ENCODE measurements around the gene VPS39.

Gene VPS39

GRCh38 chr15:42144841-42145375 lies 63.2 kb downstream of the VPS39 start:
- DNase-seq, result no peak

GRCh38 chr15:42143866-42144625 lies 64.1 kb downstream of the VPS39 start:
- no peak for DNase-seq

- DNase-seq, result no peak
Observed at GRCh38 chr15:42143356-42143755, 64.7 kb downstream of the VPS39 start.

- DNase-seq, result no peak
Observed at GRCh38 chr15:42141795-42142667, 66.1 kb downstream of the VPS39 start.

GRCh38 chr15:42141246-42141645 lies 66.9 kb downstream of the VPS39 start:
- no peak for DNase-seq

GRCh38 chr15:42140383-42141070 lies 67.6 kb downstream of the VPS39 start:
- no peak for DNase-seq

GRCh38 chr15:42139596-42139995 lies 68.5 kb downstream of the VPS39 start:
- no peak for DNase-seq

GRCh38 chr15:42138968-42139386 lies 69.1 kb downstream of the VPS39 start:
- no peak for DNase-seq

- no peak for DNase-seq
Observed at GRCh38 chr15:42138411-42138810, 69.7 kb downstream of the VPS39 start.

GRCh38 chr15:42137461-42138261 lies 70.4 kb downstream of the VPS39 start:
- peak; percentile 2 for DNase-seq

GRCh38 chr15:42136513-42136912 lies 71.6 kb downstream of the VPS39 start:
- DNase-seq, result no peak

- DNase-seq, result no peak
Observed at GRCh38 chr15:42135351-42135750, 72.8 kb downstream of the VPS39 start.

GRCh38 chr15:42134617-42135245 lies 73.4 kb downstream of the VPS39 start:
- DNase-seq, result no peak

- peak; percentile 4 for DNase-seq
Observed at GRCh38 chr15:42133886-42134502, 74.1 kb downstream of the VPS39 start.

GRCh38 chr15:42133356-42133755 lies 74.7 kb downstream of the VPS39 start:
- no peak for DNase-seq

- DNase-seq, result no peak
Observed at GRCh38 chr15:42131826-42132806, 76.0 kb downstream of the VPS39 start.

- DNase-seq, result no peak
Observed at GRCh38 chr15:42131006-42131405, 77.1 kb downstream of the VPS39 start.

GRCh38 chr15:42130246-42130986 lies 77.7 kb downstream of the VPS39 start:
- DNase-seq, result no peak

- no peak for DNase-seq
Observed at GRCh38 chr15:42129364-42129763, 78.7 kb downstream of the VPS39 start.

Measured in NCI-H748 treated with DMSO at 0.1 percent for 48 hours (cell line).